GM18508 (cell line): ENCODE results near the gene FOXP1.
"Not testable (repeated sequence)": the region's sequence is repeated elsewhere in the genome, so short reads cannot be mapped to it uniquely, and the experiment has no call there.

Experiments
- ATAC-seq: cut with Tn5 transposase; IDR thresholded peaks from one replicate; pipeline ENCODE4 v1.9.1; 2021; ENCODE audit warnings: moderate number of reproducible peaks; ENCODE audit not compliant: insufficient read depth, unreplicated experiment

Gene FOXP1

GRCh38 chr3:71537211-71537611 lies 46.3 kb downstream of the FOXP1 start:
- ATAC-seq, result no peak

- no peak for ATAC-seq
These were observed 47.1 kb downstream of the FOXP1 start for GRCh38 chr3:71536376-71536965.

- no peak for ATAC-seq
These were observed 49.9 kb downstream of the FOXP1 start for GRCh38 chr3:71533588-71533987.

GRCh38 chr3:71532639-71533395 lies 50.7 kb downstream of the FOXP1 start:
- no peak for ATAC-seq

GRCh38 chr3:71530903-71531530 lies 52.5 kb downstream of the FOXP1 start:
- ATAC-seq, result no peak

GRCh38 chr3:71528816-71529215 lies 54.7 kb downstream of the FOXP1 start:
- ATAC-seq, result peak; percentile 86

GRCh38 chr3:71526448-71526847 lies 57.1 kb downstream of the FOXP1 start:
- ATAC-seq, result not testable (repeated sequence)

- no peak for ATAC-seq
These were observed 58.1 kb downstream of the FOXP1 start for GRCh38 chr3:71525391-71525790.

GRCh38 chr3:71524672-71525071 lies 58.9 kb downstream of the FOXP1 start:
- no peak for ATAC-seq

- ATAC-seq, result no peak
These were observed 59.9 kb downstream of the FOXP1 start for GRCh38 chr3:71523628-71524027.

GRCh38 chr3:71521940-71522876 lies 61.3 kb downstream of the FOXP1 start:
- ATAC-seq, result no peak

GRCh38 chr3:71521021-71521352 lies 62.5 kb downstream of the FOXP1 start:
- no peak for ATAC-seq

GRCh38 chr3:71520161-71521020 lies 63.1 kb downstream of the FOXP1 start:
- ATAC-seq, result no peak

- no peak for ATAC-seq
These were observed 65.4 kb downstream of the FOXP1 start for GRCh38 chr3:71518089-71518488.

- no peak for ATAC-seq
These were observed 66.2 kb downstream of the FOXP1 start for GRCh38 chr3:71517271-71517791.

- no peak for ATAC-seq
These were observed 67.7 kb downstream of the FOXP1 start for GRCh38 chr3:71515636-71516365.

- no peak for ATAC-seq
These were observed 68.9 kb downstream of the FOXP1 start for GRCh38 chr3:71514621-71515020.

GRCh38 chr3:71513515-71513914 lies 70.0 kb downstream of the FOXP1 start:
- no peak for ATAC-seq

GRCh38 chr3:71513081-71513480 lies 70.4 kb downstream of the FOXP1 start:
- ATAC-seq, result no peak
